ENCODE measurements around the gene PRKCH. TPM values are rescaled to one million over a fixed set of nuclear protein-coding genes. Genes with fewer than 3 reads are reported as not detected.
A peak's percentile ranks its signal among the peaks of the same experiment; 100 is the strongest.

Gene PRKCH
- total RNA-seq, 4 donors from 2014 or later, result 34.5 to 51.3 (median 45.0) TPM

DNA sequence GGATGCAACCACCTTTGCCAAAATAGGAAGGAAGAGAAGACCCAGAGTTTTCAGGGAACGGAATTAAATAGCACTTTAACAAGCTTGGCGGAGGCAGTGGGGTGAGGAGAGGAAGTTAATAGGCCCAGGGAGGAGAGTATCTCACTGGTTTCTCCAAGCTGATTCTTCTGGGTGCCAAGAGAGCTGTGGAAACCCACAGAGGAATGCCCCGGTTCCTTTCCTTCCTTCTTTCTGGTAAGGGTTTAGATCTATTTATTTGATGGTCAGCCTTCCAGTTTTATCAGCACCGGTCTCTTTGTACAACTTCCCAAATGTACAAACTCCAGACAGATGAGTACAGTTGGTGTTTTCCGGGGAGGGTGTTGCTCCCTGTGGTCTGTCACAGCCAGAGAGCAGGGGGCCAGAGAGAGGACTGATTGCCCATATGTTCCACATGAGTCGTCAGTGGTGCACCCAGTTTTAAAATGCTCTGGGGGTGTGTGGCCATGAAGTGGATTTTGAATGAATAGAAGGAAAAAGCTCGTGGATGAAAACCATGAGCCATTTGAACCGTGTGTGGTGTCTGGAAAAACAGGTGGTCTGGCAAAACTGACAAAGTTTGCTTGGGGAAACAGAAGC lies 26.6 kb downstream of the PRKCH start:
- Histone ChIP-seq H3K27ac (peak overlapping the region; percentile 17 to 77 (median 72)), H3K36me3 (no peaks in the 10 kb centered on the region), H3K4me3 (peak overlapping the region in 1 of 4 donors; percentile 18), H3K27me3 (no peaks in the 10 kb centered on the region), H3K9me3 (no peaks in the 10 kb centered on the region), H3K4me1 (peaks cover 9 to 96% (median 37%) of the 10 kb centered on the region in 3 donors)
- no peak for DNase-seq
- TF ChIP-seq, protein P1, sequence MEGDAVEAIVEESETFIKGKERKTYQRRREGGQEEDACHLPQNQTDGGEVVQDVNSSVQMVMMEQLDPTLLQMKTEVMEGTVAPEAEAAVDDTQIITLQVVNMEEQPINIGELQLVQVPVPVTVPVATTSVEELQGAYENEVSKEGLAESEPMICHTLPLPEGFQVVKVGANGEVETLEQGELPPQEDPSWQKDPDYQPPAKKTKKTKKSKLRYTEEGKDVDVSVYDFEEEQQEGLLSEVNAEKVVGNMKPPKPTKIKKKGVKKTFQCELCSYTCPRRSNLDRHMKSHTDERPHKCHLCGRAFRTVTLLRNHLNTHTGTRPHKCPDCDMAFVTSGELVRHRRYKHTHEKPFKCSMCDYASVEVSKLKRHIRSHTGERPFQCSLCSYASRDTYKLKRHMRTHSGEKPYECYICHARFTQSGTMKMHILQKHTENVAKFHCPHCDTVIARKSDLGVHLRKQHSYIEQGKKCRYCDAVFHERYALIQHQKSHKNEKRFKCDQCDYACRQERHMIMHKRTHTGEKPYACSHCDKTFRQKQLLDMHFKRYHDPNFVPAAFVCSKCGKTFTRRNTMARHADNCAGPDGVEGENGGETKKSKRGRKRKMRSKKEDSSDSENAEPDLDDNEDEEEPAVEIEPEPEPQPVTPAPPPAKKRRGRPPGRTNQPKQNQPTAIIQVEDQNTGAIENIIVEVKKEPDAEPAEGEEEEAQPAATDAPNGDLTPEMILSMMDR (IDR thresholded peaks at IDR 0.05), result no peak
- TF ChIP-seq POLR2A (IDR thresholded peaks at IDR 0.05), result no peak
- intact Hi-C loops (cut with DNase I), result no loop called here
- 44 to 61% methylated on average over 8 of the region's 8 CpGs for WGBS, 2 donors

DNA sequence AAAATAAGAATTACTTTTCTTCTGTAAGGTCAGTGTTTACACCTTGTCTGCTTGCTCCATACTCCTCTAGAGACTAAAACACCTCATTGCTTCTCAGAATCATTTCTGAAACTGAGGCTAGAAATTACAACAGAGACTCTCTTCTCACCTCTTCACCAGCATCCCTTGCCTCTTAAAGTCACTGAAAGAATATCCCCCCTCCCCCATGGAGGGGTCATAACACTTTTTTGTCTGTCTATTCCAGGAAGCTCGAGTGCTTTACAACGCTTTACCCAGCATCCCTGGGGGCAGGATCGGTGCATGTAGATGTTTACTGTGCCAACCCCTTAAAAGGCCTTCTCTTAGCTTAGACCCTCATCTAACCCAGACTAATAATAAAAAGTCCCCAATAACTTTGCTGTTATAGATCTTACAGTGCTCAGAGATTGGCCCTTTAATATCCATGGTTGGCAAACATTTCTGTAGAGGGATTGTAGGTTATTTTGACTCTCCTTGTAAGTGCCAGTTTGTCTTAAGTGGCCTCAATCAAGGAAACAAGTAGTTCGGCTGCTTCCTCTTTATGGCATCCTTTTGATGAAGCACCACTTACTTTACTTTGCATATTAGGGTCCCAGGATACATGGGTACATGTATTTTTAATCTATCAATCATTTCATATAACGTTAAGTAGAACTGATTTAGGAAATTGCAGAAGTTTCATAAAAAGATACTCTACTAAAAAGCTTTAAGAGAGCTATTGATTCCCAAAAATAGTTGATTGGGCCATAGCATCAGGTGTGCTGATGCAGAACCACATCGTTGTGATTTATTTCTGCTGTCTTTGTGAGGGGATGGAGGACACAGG lies 29.3 kb downstream of the PRKCH start:
- no peaks in the 10 kb centered on the region for H3K27me3 ChIP-seq
- TF ChIP-seq POLR2A (IDR thresholded peaks at IDR 0.05), result no peak
- TF ChIP-seq, protein P1 (IDR thresholded peaks at IDR 0.05), result no peak
- peak overlapping the region in 3 of 4 donors; percentile 12 to 74 (median 46) for H3K27ac ChIP-seq

DNA sequence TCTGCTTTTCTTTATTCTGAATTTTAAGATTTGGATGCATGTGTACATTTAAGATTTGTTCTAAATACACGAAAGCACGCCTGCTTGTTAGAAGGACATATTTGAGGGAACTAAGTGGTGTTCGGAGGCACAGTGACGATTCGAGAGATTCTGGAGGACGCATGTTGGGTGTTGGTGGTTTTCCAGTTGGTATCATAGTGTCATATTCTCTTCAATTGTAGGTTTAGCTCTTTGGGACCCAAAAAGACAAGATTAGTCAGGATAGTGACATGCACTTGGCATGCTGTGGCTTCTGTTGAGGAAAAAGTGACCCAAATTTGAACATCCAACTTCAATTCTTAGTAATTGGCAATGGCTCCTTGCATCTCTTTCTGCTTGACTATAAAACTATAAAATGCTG lies 30.1 kb downstream of the PRKCH start:
- DNase-seq, result no peak
- TF ChIP-seq, protein P1 (IDR thresholded peaks at IDR 0.05), result no peak
- no peak for TF ChIP-seq POLR2A (IDR thresholded peaks at IDR 0.05)
- Histone ChIP-seq H3K27ac (peak overlapping the region in 1 of 4 donors; percentile 74), H3K4me3 (no peak overlapping the region), H3K4me1 (peaks cover 0 to 82% (median 29%) of the 10 kb centered on the region in 3 donors), H3K36me3 (no peaks in the 10 kb centered on the region), H3K27me3 (no peaks in the 10 kb centered on the region), H3K9me3 (no peaks in the 10 kb centered on the region)
- intact Hi-C loops (cut with DNase I), result no loop called here
- WGBS, 2 donors, result 88 to 93% methylated on average over 6 of the region's 6 CpGs

More for the DNA sequence above, 29.3 kb downstream of the PRKCH start:
- DNase-seq, result no peak
- Histone ChIP-seq H3K4me1 (peaks cover 4 to 85% (median 30%) of the 10 kb centered on the region in 3 donors), H3K9me3 (no peaks in the 10 kb centered on the region), H3K4me3 (no peak overlapping the region), H3K36me3 (no peaks in the 10 kb centered on the region)
- WGBS, 2 donors, result 45 to 50% methylated on average over 6 of the region's 6 CpGs
- intact Hi-C loops (cut with DNase I), result no loop called here

DNA sequence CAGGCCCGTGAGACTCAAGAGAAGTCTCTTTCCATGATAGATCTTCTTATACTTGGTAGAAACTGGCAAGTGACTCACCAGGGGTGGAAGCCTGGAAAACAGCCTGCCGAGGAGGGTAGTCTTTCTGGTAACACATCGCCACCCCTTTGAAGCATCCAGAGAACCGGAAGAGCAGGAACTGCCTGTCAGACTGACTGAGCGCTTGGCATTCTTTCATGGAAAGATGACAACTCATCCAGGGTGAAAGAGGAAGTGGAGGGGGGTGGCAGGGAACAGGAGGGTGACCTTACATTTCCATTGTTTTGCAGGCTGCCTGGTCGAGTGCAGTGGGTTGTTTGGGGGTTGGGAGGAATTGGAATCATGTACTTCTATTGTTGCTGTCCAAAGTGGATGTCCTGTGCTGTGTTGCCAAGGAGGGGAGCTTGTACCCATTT lies 34.5 kb downstream of the PRKCH start:
- H3K27ac ChIP-seq, result peak overlapping the region; percentile 73 to 87 (median 85)
- TF ChIP-seq POLR2A (IDR thresholded peaks at IDR 0.05), result no peak
- TF ChIP-seq, protein P1 (IDR thresholded peaks at IDR 0.05), result no peak
- H3K4me3 ChIP-seq, result peak overlapping the region in 1 of 4 donors; percentile 31
- no peaks in the 10 kb centered on the region for H3K27me3 ChIP-seq
- no peaks in the 10 kb centered on the region for H3K36me3 ChIP-seq
- intact Hi-C loops (cut with DNase I), result no loop called here
- H3K4me1 ChIP-seq, result peaks cover 0 to 73% (median 22%) of the 10 kb centered on the region in 3 donors
- no peak for DNase-seq
- no peaks in the 10 kb centered on the region for H3K9me3 ChIP-seq
- WGBS, 2 donors, result 8 to 18% methylated on average over 6 of the region's 6 CpGs

DNA sequence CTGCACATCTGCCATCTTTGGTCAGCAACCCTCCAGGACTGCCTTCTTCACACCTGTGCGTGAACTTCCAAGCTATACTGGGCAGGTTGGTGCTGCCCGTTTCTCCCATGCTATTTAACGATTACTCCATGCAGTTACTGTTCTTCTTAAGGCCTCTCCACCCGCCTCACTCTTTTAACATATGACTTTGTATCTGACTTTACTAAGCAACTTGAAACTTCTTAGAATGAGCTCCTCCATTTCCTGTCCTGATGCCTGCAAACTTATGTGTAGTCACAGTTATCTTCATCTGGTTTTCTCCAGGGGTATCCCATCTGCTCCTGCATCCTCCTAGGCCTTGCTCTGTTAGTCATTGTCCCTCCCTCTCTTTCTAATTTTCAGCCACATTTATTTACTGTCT lies 35.7 kb downstream of the PRKCH start:
- WGBS, 2 donors, result 88 to 95% methylated on average over 4 of the region's 4 CpGs
- Histone ChIP-seq H3K4me1 (peaks cover 0 to 70% (median 22%) of the 10 kb centered on the region in 3 donors), H3K4me3 (no peak overlapping the region), H3K36me3 (no peaks in the 10 kb centered on the region), H3K27me3 (no peaks in the 10 kb centered on the region), H3K27ac (peak overlapping the region; percentile 66 to 87 (median 85)), H3K9me3 (no peaks in the 10 kb centered on the region)
- TF ChIP-seq, protein P1 (IDR thresholded peaks at IDR 0.05), result no peak
- no peak for TF ChIP-seq POLR2A (IDR thresholded peaks at IDR 0.05)
- intact Hi-C loops (cut with DNase I), result no loop called here
- no peak for DNase-seq

Measured in esophagus squamous epithelium (tissue), 5 donors.